Measurements from ENCODE around the gene RASA3.

DNA sequence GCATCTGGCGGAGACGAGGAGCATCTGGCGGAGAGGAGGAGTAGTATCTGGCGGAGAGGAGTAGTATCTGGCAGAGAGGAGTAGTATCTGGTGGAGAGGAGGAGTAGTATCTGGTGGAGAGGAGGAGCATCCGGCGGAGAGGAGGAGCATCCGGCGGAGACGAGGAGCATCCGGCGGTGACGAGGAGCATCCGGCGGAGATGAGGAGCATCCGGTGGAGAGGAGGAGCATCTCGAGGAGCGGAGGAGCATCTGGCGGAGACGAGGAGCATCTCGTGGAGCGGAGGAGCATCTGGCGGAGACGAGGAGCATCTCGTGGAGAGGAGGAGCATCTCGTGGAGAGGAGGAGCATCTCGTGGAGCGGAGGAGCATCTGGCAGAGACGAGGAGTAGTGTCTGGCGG, 177.2 kb downstream of the RASA3 start:
- TF ChIP-seq, protein P1, sequence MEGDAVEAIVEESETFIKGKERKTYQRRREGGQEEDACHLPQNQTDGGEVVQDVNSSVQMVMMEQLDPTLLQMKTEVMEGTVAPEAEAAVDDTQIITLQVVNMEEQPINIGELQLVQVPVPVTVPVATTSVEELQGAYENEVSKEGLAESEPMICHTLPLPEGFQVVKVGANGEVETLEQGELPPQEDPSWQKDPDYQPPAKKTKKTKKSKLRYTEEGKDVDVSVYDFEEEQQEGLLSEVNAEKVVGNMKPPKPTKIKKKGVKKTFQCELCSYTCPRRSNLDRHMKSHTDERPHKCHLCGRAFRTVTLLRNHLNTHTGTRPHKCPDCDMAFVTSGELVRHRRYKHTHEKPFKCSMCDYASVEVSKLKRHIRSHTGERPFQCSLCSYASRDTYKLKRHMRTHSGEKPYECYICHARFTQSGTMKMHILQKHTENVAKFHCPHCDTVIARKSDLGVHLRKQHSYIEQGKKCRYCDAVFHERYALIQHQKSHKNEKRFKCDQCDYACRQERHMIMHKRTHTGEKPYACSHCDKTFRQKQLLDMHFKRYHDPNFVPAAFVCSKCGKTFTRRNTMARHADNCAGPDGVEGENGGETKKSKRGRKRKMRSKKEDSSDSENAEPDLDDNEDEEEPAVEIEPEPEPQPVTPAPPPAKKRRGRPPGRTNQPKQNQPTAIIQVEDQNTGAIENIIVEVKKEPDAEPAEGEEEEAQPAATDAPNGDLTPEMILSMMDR (IDR thresholded peaks at IDR 0.05) = no peak
- TF ChIP-seq POLR2A (IDR thresholded peaks at IDR 0.05) (no peak), POLR2AphosphoS5 (IDR thresholded peaks at IDR 0.05) (no peak), EP300 (IDR thresholded peaks at IDR 0.05) (no peak)

Measured in gastroesophageal sphincter (tissue), 3 donors.